Neural progenitor cell (in vitro differentiated cells): ENCODE data around the gene IL36RN. TPM values are rescaled to one million over a fixed set of nuclear protein-coding genes. Genes with fewer than 3 reads are reported as not detected.

Source experiments
- DNase-seq: peaks from one replicate; pipeline ENCODE4 v3.0.0-alpha.2; 2016; ENCODE audit warnings: low spot score
- H2AFZ ChIP-seq: fragments of 200-600 bp; sonication (generic); replicated peaks from 2 replicates; pipeline ENCODE4 v1.6.1; 2016; ENCODE audit warnings: antibody characterized with exemption
- H3F3A ChIP-seq: fragments of 200-600 bp; sonication (generic); 2 replicates; pipeline ENCODE4 v1.6.1; 2016; ENCODE audit warnings: antibody characterized with exemption, low read depth
- H3K27ac ChIP-seq: fragments of 200-600 bp; sonication (generic); 2 replicates; pipeline ENCODE4 v1.5.1; 2016; ENCODE audit warnings: mild to moderate bottlenecking
- H3K27me3 ChIP-seq: fragments of 200-600 bp; sonication (generic); 2 replicates; pipeline ENCODE4 v1.6.1; 2016; ENCODE audit warnings: mild to moderate bottlenecking, moderate library complexity
- H3K36me3 ChIP-seq: fragments of 200-600 bp; sonication (generic); 2 replicates; pipeline ENCODE4 v1.5.1; 2016
- H3K4me1 ChIP-seq: fragments of 200-600 bp; sonication (generic); 2 replicates; pipeline ENCODE4 v1.6.1; 2016; ENCODE audit warnings: mixed run types
- H3K4me2 ChIP-seq: fragments of 200-600 bp; sonication (generic); 2 replicates; pipeline ENCODE4 v1.6.1; 2016
- H3K4me3 ChIP-seq: fragments of 200-600 bp; sonication (generic); 2 replicates; pipeline ENCODE4 v1.5.1; 2016
- H3K79me2 ChIP-seq: fragments of 200-600 bp; sonication (generic); 2 replicates; pipeline ENCODE4 v1.6.1; 2016; ENCODE audit warnings: low read depth
- H3K9ac ChIP-seq: fragments of 200-600 bp; sonication (generic); 2 replicates; pipeline ENCODE4 v1.6.1; 2016
- H3K9me3 ChIP-seq: fragments of 200-600 bp; sonication (generic); 2 replicates; pipeline ENCODE4 v1.5.1; 2016; ENCODE audit warnings: low read depth
- H4K20me1 ChIP-seq: fragments of 200-600 bp; sonication (generic); 2 replicates; pipeline ENCODE4 v1.6.1; 2016; ENCODE audit warnings: low read depth
- H3K27ac Mint-ChIP-seq: 3 replicates; pipeline ENCODE4 v1.8.0; 2021; ENCODE audit warnings: mixed read lengths
- H3K27me3 Mint-ChIP-seq: 2 replicates; pipeline ENCODE4 v1.8.0; 2022; ENCODE audit warnings: low read depth, mild to moderate bottlenecking, inconsistent platforms, moderate library complexity, mixed read lengths; ENCODE audit not compliant: insufficient read depth
- H3K36me3 Mint-ChIP-seq: 3 replicates; pipeline ENCODE4 v1.8.0; 2021; ENCODE audit warnings: mixed read lengths
- H3K4me1 Mint-ChIP-seq: 3 replicates; pipeline ENCODE4 v1.8.0; 2021; ENCODE audit warnings: mixed read lengths
- H3K4me3 Mint-ChIP-seq: 3 replicates; pipeline ENCODE4 v1.8.0; 2021; ENCODE audit warnings: mild to moderate bottlenecking, moderate library complexity, mixed read lengths
- H3K9me3 Mint-ChIP-seq: 3 replicates; pipeline ENCODE4 v1.8.0; 2020; ENCODE audit warnings: mixed read lengths
- CTCF ChIP-seq: fragments of 200-600 bp; sonication (generic); IDR thresholded peaks from 2 replicates; pipeline ENCODE4 v1.5.1; 2017; ENCODE audit warnings: antibody characterized with exemption, mild to moderate bottlenecking
- EZH2 ChIP-seq: fragments of 200-600 bp; sonication (generic); IDR thresholded peaks from 2 replicates; pipeline ENCODE4 v1.6.1; 2017; ENCODE audit warnings: antibody characterized with exemption, mild to moderate bottlenecking, moderate library complexity
- EZH2phosphoT487 ChIP-seq: fragments of 200-600 bp; sonication (generic); IDR thresholded peaks from 2 replicates; pipeline ENCODE4 v1.6.1; 2017; ENCODE audit warnings: antibody characterized with exemption
- total RNA-seq: library from RNA; depleted of rRNA; stranded (reverse); fragments of >200 nt; gene quantifications from 2 replicates; pipeline ENCODE4 v1.2.3, GENCODE V29; 2015; ENCODE audit warnings: low replicate concordance

IL36RN gene
- total RNA-seq, 1 donor from 2014 or later: not detected

GRCh38 chr2:113103277-113103676, 44.3 kb downstream of the IL36RN start:
- no peak overlapping the region for H3K9ac ChIP-seq
- H3K9me3 ChIP-seq: no peaks in the 10 kb centered on the region
- no peaks in the 10 kb centered on the region for H3K79me2 ChIP-seq
- no peaks in the 10 kb centered on the region for H3F3A ChIP-seq
- Mint-ChIP-seq H3K36me3 (no peaks in the 10 kb centered on the region), H3K27me3 (peaks cover 2% of the 10 kb centered on the region), H3K27ac (no peak overlapping the region), H3K4me3 (no peak overlapping the region), H3K4me1 (no peaks in the 10 kb centered on the region), H3K9me3 (peaks cover 12% of the 10 kb centered on the region)
- H3K4me3 ChIP-seq: no peak overlapping the region
- no peak overlapping the region for H2AFZ ChIP-seq
- H3K27me3 ChIP-seq: no peaks in the 10 kb centered on the region
- TF ChIP-seq EZH2 (no peak), CTCF (no peak), EZH2phosphoT487 (no peak)
- no peak for DNase-seq
- no peaks in the 10 kb centered on the region for H3K36me3 ChIP-seq
- no peaks in the 10 kb centered on the region for H4K20me1 ChIP-seq
- H3K4me2 ChIP-seq: no peak overlapping the region
- no peak overlapping the region for H3K27ac ChIP-seq
- no peaks in the 10 kb centered on the region for H3K4me1 ChIP-seq

GRCh38 chr2:113104054-113104611, 45.1 kb downstream of the IL36RN start:
- H3K36me3 ChIP-seq: no peaks in the 10 kb centered on the region
- no peak overlapping the region for H3K27ac Mint-ChIP-seq
- no peaks in the 10 kb centered on the region for H3K4me1 ChIP-seq
- H3K27me3 Mint-ChIP-seq: peaks cover 2% of the 10 kb centered on the region
- H3K4me2 ChIP-seq: no peak overlapping the region
- no peak overlapping the region for H2AFZ ChIP-seq
- no peak for DNase-seq
- TF ChIP-seq EZH2: no peak
- TF ChIP-seq CTCF: no peak
- no peak for TF ChIP-seq EZH2phosphoT487
- no peaks in the 10 kb centered on the region for H3K36me3 Mint-ChIP-seq
- no peaks in the 10 kb centered on the region for H3K9me3 ChIP-seq
- no peaks in the 10 kb centered on the region for H3F3A ChIP-seq
- H3K4me3 ChIP-seq: no peak overlapping the region
- no peak overlapping the region for H3K9ac ChIP-seq
- no peak overlapping the region for H3K27ac ChIP-seq
- H3K27me3 ChIP-seq: no peaks in the 10 kb centered on the region
- H3K4me1 Mint-ChIP-seq: no peaks in the 10 kb centered on the region
- peaks cover 10% of the 10 kb centered on the region for H3K9me3 Mint-ChIP-seq
- no peaks in the 10 kb centered on the region for H3K79me2 ChIP-seq
- no peaks in the 10 kb centered on the region for H4K20me1 ChIP-seq
- no peak overlapping the region for H3K4me3 Mint-ChIP-seq

- Mint-ChIP-seq H3K9me3 (peaks cover 10% of the 10 kb centered on the region), H3K27me3 (peaks cover 2% of the 10 kb centered on the region), H3K36me3 (no peaks in the 10 kb centered on the region), H3K4me3 (no peak overlapping the region), H3K27ac (no peak overlapping the region), H3K4me1 (no peaks in the 10 kb centered on the region)
- Histone ChIP-seq H2AFZ (no peak overlapping the region), H3K27ac (no peak overlapping the region), H3K27me3 (no peaks in the 10 kb centered on the region), H3K79me2 (no peaks in the 10 kb centered on the region), H4K20me1 (no peaks in the 10 kb centered on the region), H3K36me3 (no peaks in the 10 kb centered on the region), H3K4me2 (no peak overlapping the region), H3K9ac (no peak overlapping the region), H3K4me1 (no peaks in the 10 kb centered on the region), H3F3A (no peaks in the 10 kb centered on the region), H3K4me3 (no peak overlapping the region), H3K9me3 (no peaks in the 10 kb centered on the region)
- no peak for TF ChIP-seq EZH2phosphoT487
- TF ChIP-seq EZH2: no peak
- TF ChIP-seq CTCF: no peak
- no peak for DNase-seq
Observed at GRCh38 chr2:113105047-113105785, 46.2 kb downstream of the IL36RN start.
